ENCODE measurements around the gene SLC22A5.

DNA sequence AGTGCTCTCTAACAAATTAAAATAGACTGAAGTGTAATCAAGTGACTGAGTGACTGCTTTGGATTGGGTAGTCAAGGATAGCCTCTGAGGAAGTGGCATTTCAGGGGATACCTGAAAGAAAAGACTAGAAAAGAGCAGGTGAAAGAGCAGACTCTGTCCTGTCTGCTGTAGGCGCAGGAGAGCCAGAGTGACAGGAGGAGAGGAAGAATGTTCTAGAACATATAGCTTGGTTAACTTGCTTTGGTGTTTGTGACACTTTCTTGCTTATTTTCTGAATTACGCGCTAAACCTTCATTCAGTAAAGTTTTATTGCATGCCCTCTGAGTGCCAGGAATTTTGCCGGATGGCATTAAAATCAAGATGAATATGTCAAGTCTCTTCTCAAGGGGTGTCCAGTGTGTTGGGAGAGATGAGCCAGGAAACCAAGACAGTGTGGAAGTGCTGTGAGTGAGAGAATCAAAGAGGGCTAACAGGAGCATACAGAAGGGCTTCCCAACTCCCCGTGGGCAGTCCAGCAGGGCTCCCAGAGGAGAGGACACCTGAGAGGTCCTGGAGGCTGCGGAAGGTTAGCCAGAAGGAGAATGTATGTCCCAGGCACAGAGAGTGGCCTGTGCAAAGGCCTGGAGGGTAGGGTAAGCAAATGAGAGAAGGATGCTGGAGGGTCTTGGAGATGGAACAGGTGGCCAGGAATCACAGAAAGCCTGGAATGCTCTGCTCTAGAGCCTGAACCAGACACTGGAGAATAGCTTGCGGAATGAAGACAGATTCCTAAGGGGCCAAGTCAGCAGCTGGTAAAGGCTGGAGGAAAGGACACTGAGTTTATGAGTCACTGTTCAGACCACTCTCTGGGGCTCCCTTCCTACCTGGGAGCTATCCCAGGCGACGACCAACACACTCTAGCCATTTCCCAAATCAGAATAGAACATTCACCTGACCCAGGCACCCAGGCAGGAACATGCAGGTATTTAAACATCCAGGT, 59.3 kb downstream of the SLC22A5 start:
- TF ChIP-seq POLR2A (IDR thresholded peaks at IDR 0.05; ENCODE audit: low read length) (no peak), GATA1 (IDR thresholded peaks at IDR 0.05; ENCODE audit: low read depth, low read length) (no peak)

Data from erythroblast (primary cell).